Loucy (cell line): ENCODE data around the gene MYO3B.

Experiments used
- H2AFZ ChIP-seq: fragments of 200-600 bp; sonication (generic); 2 replicates; pipeline ENCODE4 v1.6.0; 2016; ENCODE audit warnings: antibody characterized with exemption, mild to moderate bottlenecking, low read length, moderate library complexity
- H3F3A ChIP-seq: fragments of 200-600 bp; 2 replicates; pipeline ENCODE4 v1.6.0; 2016; ENCODE audit warnings: antibody characterized with exemption, low read depth, mild to moderate bottlenecking
- H3K27me3 ChIP-seq: fragments of 200-600 bp; sonication (generic); 2 replicates; pipeline ENCODE4 v1.6.1; 2014; ENCODE audit warnings: low read length, mild to moderate bottlenecking; ENCODE audit not compliant: insufficient read depth, poor library complexity, severe bottlenecking
- H3K36me3 ChIP-seq: fragments of 200-600 bp; sonication (generic); 2 replicates; pipeline ENCODE4 v1.6.1; 2016; ENCODE audit warnings: low read length; ENCODE audit not compliant: insufficient read depth
- H3K4me1 ChIP-seq: fragments of 200-600 bp; sonication (generic); 2 replicates; pipeline ENCODE4 v1.5.1; 2014; ENCODE audit warnings: low read length, mild to moderate bottlenecking; ENCODE audit not compliant: insufficient read depth, poor library complexity, severe bottlenecking
- H3K4me2 ChIP-seq: fragments of 200-600 bp; sonication (generic); 2 replicates; pipeline ENCODE4 v1.6.0; 2014; ENCODE audit warnings: antibody characterized with exemption, low read length, low read depth, mild to moderate bottlenecking; ENCODE audit not compliant: poor library complexity, severe bottlenecking
- H3K4me3 ChIP-seq: fragments of 200-600 bp; sonication (generic); 2 replicates; pipeline ENCODE4 v1.5.1; 2014; ENCODE audit warnings: low read length, mild to moderate bottlenecking, mixed read lengths; ENCODE audit not compliant: poor library complexity, severe bottlenecking
- H3K79me2 ChIP-seq: fragments of 200-600 bp; sonication (generic); 2 replicates; pipeline ENCODE4 v1.6.1; 2014; ENCODE audit warnings: low read length; ENCODE audit not compliant: insufficient read depth
- H3K9ac ChIP-seq: fragments of 200-600 bp; sonication (generic); 2 replicates; pipeline ENCODE4 v1.6.0; 2014; ENCODE audit warnings: mild to moderate bottlenecking, low read depth, low read length, moderate library complexity; ENCODE audit not compliant: poor library complexity, severe bottlenecking
- H3K9me2 ChIP-seq: fragments of 200-600 bp; sonication (generic); replicated peaks from 2 replicates; pipeline ENCODE4 v1.6.1; 2016; ENCODE audit warnings: low read depth, low read length, mixed read lengths
- H3K9me3 ChIP-seq: fragments of 200-600 bp; sonication (generic); 2 replicates; pipeline ENCODE4 v1.6.1; 2014; ENCODE audit warnings: mild to moderate bottlenecking, antibody characterized with exemption, low read length, low read depth; ENCODE audit not compliant: insufficient read depth
- H4K20me1 ChIP-seq: fragments of 200-600 bp; sonication (generic); 2 replicates; pipeline ENCODE4 v1.6.0; 2014; ENCODE audit warnings: antibody characterized with exemption, low read length, mild to moderate bottlenecking; ENCODE audit not compliant: insufficient read depth, poor library complexity, severe bottlenecking
- EZH2phosphoT487 ChIP-seq: fragments of 200-600 bp; IDR thresholded peaks from 2 replicates; pipeline ENCODE4 v1.6.1; 2018; ENCODE audit warnings: antibody characterized with exemption, mild to moderate bottlenecking, moderate library complexity, borderline replicate concordance
- TF ChIP-seq, protein P1 (sequence below): fragments of 200-600 bp; sonication (generic); conservative IDR thresholded peaks from 2 replicates; pipeline ENCODE4 v1.5.1; 2014; ENCODE audit warnings: mild to moderate bottlenecking, antibody characterized with exemption, low read length

MYO3B gene

DNA sequence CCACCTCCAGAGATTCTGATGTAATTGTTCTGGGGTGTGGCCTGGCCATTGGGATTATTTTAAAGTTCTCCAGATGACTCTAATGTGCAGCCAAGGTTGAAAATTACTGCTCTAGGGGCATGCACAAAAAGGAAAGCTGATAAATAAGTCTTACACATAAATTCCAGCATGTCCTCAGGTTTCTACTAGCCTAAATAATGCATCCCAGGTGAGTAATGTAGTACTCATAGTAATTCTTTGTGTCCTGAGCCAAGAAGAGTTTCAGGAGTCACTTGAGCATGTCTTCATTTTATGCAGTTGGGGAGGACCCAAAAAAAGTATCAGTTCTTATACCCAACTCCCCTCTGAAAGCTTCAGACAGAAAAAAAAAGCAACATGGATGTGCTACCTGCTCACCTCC, 407.1 kb downstream of the MYO3B start:
- Histone ChIP-seq H3F3A (no peaks in the 10 kb centered on the region), H4K20me1 (no peaks in the 10 kb centered on the region), H3K4me2 (no peak overlapping the region), H3K36me3 (no peaks in the 10 kb centered on the region), H3K4me3 (no peak overlapping the region), H3K27me3 (no peaks in the 10 kb centered on the region), H3K9ac (no peak overlapping the region), H3K9me3 (no peaks in the 10 kb centered on the region), H3K79me2 (no peaks in the 10 kb centered on the region), H2AFZ (no peak overlapping the region), H3K9me2 (no peaks in the 10 kb centered on the region), H3K4me1 (no peaks in the 10 kb centered on the region)
- TF ChIP-seq, protein P1, sequence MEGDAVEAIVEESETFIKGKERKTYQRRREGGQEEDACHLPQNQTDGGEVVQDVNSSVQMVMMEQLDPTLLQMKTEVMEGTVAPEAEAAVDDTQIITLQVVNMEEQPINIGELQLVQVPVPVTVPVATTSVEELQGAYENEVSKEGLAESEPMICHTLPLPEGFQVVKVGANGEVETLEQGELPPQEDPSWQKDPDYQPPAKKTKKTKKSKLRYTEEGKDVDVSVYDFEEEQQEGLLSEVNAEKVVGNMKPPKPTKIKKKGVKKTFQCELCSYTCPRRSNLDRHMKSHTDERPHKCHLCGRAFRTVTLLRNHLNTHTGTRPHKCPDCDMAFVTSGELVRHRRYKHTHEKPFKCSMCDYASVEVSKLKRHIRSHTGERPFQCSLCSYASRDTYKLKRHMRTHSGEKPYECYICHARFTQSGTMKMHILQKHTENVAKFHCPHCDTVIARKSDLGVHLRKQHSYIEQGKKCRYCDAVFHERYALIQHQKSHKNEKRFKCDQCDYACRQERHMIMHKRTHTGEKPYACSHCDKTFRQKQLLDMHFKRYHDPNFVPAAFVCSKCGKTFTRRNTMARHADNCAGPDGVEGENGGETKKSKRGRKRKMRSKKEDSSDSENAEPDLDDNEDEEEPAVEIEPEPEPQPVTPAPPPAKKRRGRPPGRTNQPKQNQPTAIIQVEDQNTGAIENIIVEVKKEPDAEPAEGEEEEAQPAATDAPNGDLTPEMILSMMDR: no peak
- no peak for TF ChIP-seq EZH2phosphoT487

GRCh38 chr2:170586571-170587095, 408.7 kb downstream of the MYO3B start:
- no peaks in the 10 kb centered on the region for H3K79me2 ChIP-seq
- TF ChIP-seq, protein P1: no peak
- no peak for TF ChIP-seq EZH2phosphoT487
- H3K9me3 ChIP-seq: no peaks in the 10 kb centered on the region
- no peaks in the 10 kb centered on the region for H3K9me2 ChIP-seq
- H3F3A ChIP-seq: no peaks in the 10 kb centered on the region
- no peak overlapping the region for H3K4me2 ChIP-seq
- no peaks in the 10 kb centered on the region for H3K36me3 ChIP-seq
- no peak overlapping the region for H3K4me3 ChIP-seq
- no peaks in the 10 kb centered on the region for H3K27me3 ChIP-seq
- no peaks in the 10 kb centered on the region for H4K20me1 ChIP-seq
- no peak overlapping the region for H3K9ac ChIP-seq
- no peaks in the 10 kb centered on the region for H3K4me1 ChIP-seq
- H2AFZ ChIP-seq: no peak overlapping the region

DNA sequence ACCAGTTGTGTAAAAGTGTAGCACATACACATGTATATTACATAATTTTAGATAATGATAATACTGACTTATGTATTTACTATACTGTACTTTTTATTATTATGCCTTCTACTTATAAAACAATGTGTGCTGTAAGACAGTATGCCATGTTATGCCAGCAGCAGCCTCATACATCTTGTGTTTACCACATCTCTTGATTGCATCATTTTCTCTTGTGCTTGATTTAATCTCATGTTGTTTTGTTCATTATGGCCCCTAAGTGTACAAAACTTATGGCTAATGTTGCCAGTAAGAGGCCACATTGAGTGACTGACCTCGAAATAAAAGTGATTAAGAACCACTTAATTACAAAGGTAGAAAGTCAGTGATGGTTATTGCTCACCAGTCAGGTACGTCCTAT, 409.2 kb downstream of the MYO3B start:
- Histone ChIP-seq H3K4me2 (no peak overlapping the region), H3K36me3 (no peaks in the 10 kb centered on the region), H3K9me2 (no peaks in the 10 kb centered on the region), H3K4me1 (no peaks in the 10 kb centered on the region), H3K27me3 (no peaks in the 10 kb centered on the region), H3K9me3 (no peaks in the 10 kb centered on the region), H3K79me2 (no peaks in the 10 kb centered on the region), H4K20me1 (no peaks in the 10 kb centered on the region), H3K9ac (no peak overlapping the region), H3F3A (no peaks in the 10 kb centered on the region), H3K4me3 (no peak overlapping the region), H2AFZ (no peak overlapping the region)
- TF ChIP-seq EZH2phosphoT487: no peak
- TF ChIP-seq, protein P1: no peak
